ENCODE data around the gene SARS1. TPM values are rescaled to one million over a fixed set of nuclear protein-coding genes. Genes with fewer than 3 reads are reported as not detected.

Gene SARS1
- total RNA-seq, 2 experiments from 2014 or later = 277 to 290 TPM

- CTCF ChIA-PET (ENCODE audit: unreplicated experiment) = interaction anchor here (1.2 kb wide), 1 partner anchor 12 kb away, joined by 3 read pairs; the partner anchor contains the start of gene SARS1
- BruUV-seq (replicated peaks) = no TSS peak
- H3K79me2 ChIP-seq (ENCODE audit: insufficient read depth, low read depth, low read length) = no peaks in the 10 kb centered on the region
- intact Hi-C loops (cut with micrococcal nuclease; ENCODE audit: unreplicated experiment) = loop anchor here (1.0 to 5.0 kb wide), 2 partner anchors 196 to 331 kb away; partner anchors contain the start of gene SORT1
- POLR2A ChIA-PET = interaction anchor here (1.4 kb wide), 1 partner anchor 15 kb away, joined by 4 read pairs; no protein-coding TSS in a partner anchor
- no peak overlapping the region for H2AFZ ChIP-seq (ENCODE audit: low read length)
- H3K27ac ChIP-seq (ENCODE audit: low read depth, low read length, poor library complexity, severe bottlenecking) = no peak overlapping the region
- no peaks in the 10 kb centered on the region for H3K9me2 ChIP-seq (ENCODE audit: insufficient read depth, low read length)
- H3K9me3 ChIP-seq (ENCODE audit: low read length) = no peaks in the 10 kb centered on the region
- no peaks in the 10 kb centered on the region for H3K4me1 ChIP-seq (ENCODE audit: insufficient read depth, low read length, poor library complexity, severe bottlenecking)
- H3K4me2 ChIP-seq (ENCODE audit: low read length) = no peak overlapping the region
- TF ChIP-seq EZH2phosphoT487 (IDR thresholded peaks at IDR 0.05; ENCODE audit: borderline replicate concordance, low read depth, low read length) = no peak
- TF ChIP-seq, protein P1, sequence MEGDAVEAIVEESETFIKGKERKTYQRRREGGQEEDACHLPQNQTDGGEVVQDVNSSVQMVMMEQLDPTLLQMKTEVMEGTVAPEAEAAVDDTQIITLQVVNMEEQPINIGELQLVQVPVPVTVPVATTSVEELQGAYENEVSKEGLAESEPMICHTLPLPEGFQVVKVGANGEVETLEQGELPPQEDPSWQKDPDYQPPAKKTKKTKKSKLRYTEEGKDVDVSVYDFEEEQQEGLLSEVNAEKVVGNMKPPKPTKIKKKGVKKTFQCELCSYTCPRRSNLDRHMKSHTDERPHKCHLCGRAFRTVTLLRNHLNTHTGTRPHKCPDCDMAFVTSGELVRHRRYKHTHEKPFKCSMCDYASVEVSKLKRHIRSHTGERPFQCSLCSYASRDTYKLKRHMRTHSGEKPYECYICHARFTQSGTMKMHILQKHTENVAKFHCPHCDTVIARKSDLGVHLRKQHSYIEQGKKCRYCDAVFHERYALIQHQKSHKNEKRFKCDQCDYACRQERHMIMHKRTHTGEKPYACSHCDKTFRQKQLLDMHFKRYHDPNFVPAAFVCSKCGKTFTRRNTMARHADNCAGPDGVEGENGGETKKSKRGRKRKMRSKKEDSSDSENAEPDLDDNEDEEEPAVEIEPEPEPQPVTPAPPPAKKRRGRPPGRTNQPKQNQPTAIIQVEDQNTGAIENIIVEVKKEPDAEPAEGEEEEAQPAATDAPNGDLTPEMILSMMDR (conservative IDR thresholded peaks at IDR 0.05; ENCODE audit: low read length) = peak; percentile 90
- no peak overlapping the region for H3K4me3 ChIP-seq (ENCODE audit: low read depth, low read length, poor library complexity, severe bottlenecking)
- no peaks in the 10 kb centered on the region for H4K20me1 ChIP-seq (ENCODE audit: insufficient read depth, low read length)
- DNase-seq (ENCODE audit: low spot score) = peak; percentile 70
- H3K36me3 ChIP-seq (ENCODE audit: insufficient read depth, low read length) = no peaks in the 10 kb centered on the region
Measured at GRCh38 chr1:109201123-109201703, 12.5 kb upstream of the SARS1 start.

- no TSS peak for BruUV-seq (replicated peaks)
- no peak overlapping the region for H2AFZ ChIP-seq (ENCODE audit: low read length)
Measured at GRCh38 chr1:109204484-109204883, 9.2 kb upstream of the SARS1 start.

More at GRCh38 chr1:109204484-109204883, 9.2 kb upstream of the SARS1 start:
- intact Hi-C loops (cut with micrococcal nuclease; ENCODE audit: unreplicated experiment) = loop anchor here (5.0 kb wide), 1 partner anchor 193 kb away; the partner anchor contains the start of gene SORT1
- no peak overlapping the region for H3K4me3 ChIP-seq (ENCODE audit: low read depth, low read length, poor library complexity, severe bottlenecking)
- TF ChIP-seq, protein P1 (conservative IDR thresholded peaks at IDR 0.05; ENCODE audit: low read length) = no peak
- no peak for DNase-seq (ENCODE audit: low spot score)
- no peaks in the 10 kb centered on the region for H3K9me3 ChIP-seq (ENCODE audit: low read length)
- POLR2A ChIA-PET = interaction anchor here (1.0 kb wide), 1 partner anchor 8 kb away, joined by 3 read pairs; no protein-coding TSS in a partner anchor
- H3K4me2 ChIP-seq (ENCODE audit: low read length) = no peak overlapping the region
- no peaks in the 10 kb centered on the region for H3K9me2 ChIP-seq (ENCODE audit: insufficient read depth, low read length)
- no peak overlapping the region for H3K27ac ChIP-seq (ENCODE audit: low read depth, low read length, poor library complexity, severe bottlenecking)
- CTCF ChIA-PET (ENCODE audit: unreplicated experiment) = no interaction called here
- H3K36me3 ChIP-seq (ENCODE audit: insufficient read depth, low read length) = no peaks in the 10 kb centered on the region
- H4K20me1 ChIP-seq (ENCODE audit: insufficient read depth, low read length) = no peaks in the 10 kb centered on the region
- H3K79me2 ChIP-seq (ENCODE audit: insufficient read depth, low read depth, low read length) = no peaks in the 10 kb centered on the region
- no peaks in the 10 kb centered on the region for H3K4me1 ChIP-seq (ENCODE audit: insufficient read depth, low read length, poor library complexity, severe bottlenecking)
